ENCODE data around the gene FARP2. TPM values are rescaled to one million over a fixed set of nuclear protein-coding genes. Genes with fewer than 3 reads are reported as not detected.

The FARP2 gene
- total and polyA plus RNA-seq, 5 experiments from 2014 or later = 3.4 to 22.9 (median 5.8) TPM

DNA sequence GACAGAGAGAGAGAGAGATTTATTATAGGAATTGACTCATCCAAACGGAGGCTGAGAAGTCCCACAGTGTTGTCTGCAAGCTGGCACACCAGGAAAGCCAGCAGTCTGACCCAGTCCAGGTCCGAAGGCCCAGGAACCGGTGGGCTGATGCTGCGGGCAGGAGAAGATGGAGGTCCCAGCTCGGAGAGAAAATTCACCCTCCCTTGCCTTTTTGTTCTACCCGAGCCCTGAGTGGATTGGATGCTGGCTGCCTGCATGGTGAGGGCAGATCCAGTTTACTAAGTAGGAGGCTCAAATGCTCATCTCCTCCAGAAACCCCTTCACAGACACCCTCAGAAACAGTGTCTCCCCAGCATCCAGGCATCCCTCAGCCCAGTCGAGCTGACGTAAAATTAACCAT is 174.5 kb downstream of the FARP2 start:
- peaks cover 0 to 2% (median 0%) of the 10 kb centered on the region in 4 donors for H3K4me1 Mint-ChIP-seq
- H3K36me3 Mint-ChIP-seq = peaks cover 0 to 8% (median 0%) of the 10 kb centered on the region in 3 donors
- no peak overlapping the region for H3K4me3 Mint-ChIP-seq
- H3K9me3 Mint-ChIP-seq = peaks cover 0 to 11% (median 5%) of the 10 kb centered on the region in 9 donors
- POLR2A ChIA-PET = no interaction called here
- ATAC-seq (no peak), DNase-seq (no peak)
- peaks cover 0 to 5% (median 0%) of the 10 kb centered on the region in 5 donors for H3K27me3 Mint-ChIP-seq
- H3K27ac Mint-ChIP-seq = no peak overlapping the region

DNA sequence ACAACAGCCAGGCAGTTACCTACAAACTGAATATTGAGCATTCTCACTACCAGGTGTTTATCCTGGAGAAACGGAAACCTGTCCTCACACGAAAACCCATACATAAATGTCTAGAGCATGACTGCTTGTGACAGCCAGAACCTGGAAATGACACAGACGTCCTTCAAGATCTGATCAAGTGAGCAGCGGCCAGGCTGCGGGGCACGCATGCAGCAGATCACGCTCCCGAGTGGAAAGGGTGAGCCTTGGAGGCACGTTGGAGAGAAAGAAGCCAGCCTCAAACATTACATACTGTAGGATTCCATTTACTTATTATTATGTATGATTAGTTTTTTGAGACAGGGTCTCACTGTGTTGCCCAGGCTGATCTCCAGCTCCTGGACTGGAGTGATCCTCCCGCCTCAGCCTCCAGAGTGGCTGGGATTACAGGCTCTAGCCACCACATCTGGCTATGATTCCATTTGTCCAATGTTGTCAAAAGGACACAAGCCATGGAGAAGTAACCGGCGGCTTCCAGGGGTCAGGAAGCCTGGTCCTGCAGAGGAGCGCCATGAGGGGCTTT is 175.2 kb downstream of the FARP2 start:
- DNase-seq = no peak
- Mint-ChIP-seq H3K4me3 (no peak overlapping the region), H3K36me3 (peaks cover 0 to 3% (median 0%) of the 10 kb centered on the region in 3 donors), H3K4me1 (peaks cover 0 to 2% (median 0%) of the 10 kb centered on the region in 4 donors), H3K27ac (no peak overlapping the region), H3K27me3 (peaks cover 0 to 5% (median 0%) of the 10 kb centered on the region in 5 donors), H3K9me3 (peaks cover 0 to 4% (median 2%) of the 10 kb centered on the region in 9 donors)
- no peak for ATAC-seq
- POLR2A ChIA-PET = no interaction called here

DNA sequence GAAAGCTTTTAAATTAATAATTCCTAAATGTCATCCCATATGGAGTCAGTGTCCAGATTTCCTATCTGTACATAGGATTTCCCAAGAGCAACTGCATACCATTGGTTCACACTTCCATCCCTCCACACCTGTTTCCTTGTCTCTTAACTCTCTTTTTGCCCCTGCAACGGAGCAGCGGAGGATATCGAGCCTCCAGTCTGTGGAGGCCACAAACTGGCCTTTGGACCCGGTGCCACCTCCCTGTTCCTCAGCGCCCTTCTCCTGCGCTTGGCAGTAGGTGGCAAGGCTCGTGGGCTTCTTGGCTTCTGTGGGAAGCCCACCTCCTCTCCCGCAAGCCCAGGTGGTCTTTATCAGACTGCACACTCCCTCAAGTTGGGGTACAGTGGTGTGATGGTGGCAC is 176.1 kb downstream of the FARP2 start:
- no peaks in the 10 kb centered on the region for H3K36me3 Mint-ChIP-seq
- POLR2A ChIA-PET = no interaction called here
- H3K4me1 Mint-ChIP-seq = peaks cover 0 to 2% (median 0%) of the 10 kb centered on the region in 4 donors
- H3K4me3 Mint-ChIP-seq = no peak overlapping the region
- peaks cover 0 to 6% (median 1%) of the 10 kb centered on the region in 5 donors for H3K27me3 Mint-ChIP-seq
- DNase-seq (no peak), ATAC-seq (no peak)
- no peaks in the 10 kb centered on the region for H3K9me3 Mint-ChIP-seq
- H3K27ac Mint-ChIP-seq = peak overlapping the region in 1 of 10 donors; percentile 53

DNA sequence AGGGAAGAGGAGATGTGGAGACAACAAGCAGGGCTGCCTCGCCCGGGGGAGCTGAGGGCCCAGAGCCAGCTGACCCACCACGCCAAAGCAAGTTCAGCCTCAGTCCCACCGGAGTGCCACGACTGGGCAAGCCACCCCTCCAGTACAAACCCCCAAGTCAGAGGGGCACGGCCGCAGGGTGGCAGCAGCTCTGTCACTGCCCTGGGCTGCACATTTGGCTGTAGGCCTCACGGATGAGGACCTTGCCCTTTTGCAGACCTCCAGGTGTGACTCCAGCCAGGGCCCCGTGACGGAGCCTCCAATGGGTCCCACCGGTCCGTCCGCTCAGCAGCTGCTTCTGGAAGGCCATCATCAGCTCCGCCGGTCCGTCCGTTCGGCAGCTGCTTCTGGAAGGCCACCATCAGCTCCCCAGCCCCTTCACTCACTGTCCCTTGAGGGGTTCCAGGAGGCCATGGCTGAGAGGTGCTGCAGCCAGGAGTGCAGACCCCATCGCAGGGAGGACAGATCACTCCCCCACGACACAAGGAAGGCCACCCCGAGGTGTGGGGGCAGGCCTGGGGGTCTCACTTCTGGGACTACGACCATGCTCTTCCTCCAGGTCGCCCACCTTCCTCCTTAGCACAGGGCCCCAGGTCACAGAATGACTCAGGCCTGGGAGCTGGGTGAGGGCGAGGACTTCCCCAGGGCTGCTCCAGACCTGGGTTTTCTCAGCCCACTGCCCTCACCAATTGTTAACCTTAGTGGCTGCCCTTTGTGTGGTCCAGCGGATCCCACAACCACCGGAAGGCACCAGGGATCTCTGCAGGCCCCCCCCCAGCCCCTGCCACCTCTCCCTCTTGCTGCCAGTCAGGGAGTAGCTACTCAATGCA is 176.9 kb downstream of the FARP2 start:
- Mint-ChIP-seq H3K9me3 (no peaks in the 10 kb centered on the region), H3K27ac (no peak overlapping the region), H3K27me3 (peaks cover 0 to 6% (median 4%) of the 10 kb centered on the region in 5 donors), H3K4me1 (peaks cover 0 to 2% (median 0%) of the 10 kb centered on the region in 4 donors), H3K4me3 (no peak overlapping the region), H3K36me3 (no peaks in the 10 kb centered on the region)
- no peak for ATAC-seq
- DNase-seq = no peak
- POLR2A ChIA-PET = no interaction called here

DNA sequence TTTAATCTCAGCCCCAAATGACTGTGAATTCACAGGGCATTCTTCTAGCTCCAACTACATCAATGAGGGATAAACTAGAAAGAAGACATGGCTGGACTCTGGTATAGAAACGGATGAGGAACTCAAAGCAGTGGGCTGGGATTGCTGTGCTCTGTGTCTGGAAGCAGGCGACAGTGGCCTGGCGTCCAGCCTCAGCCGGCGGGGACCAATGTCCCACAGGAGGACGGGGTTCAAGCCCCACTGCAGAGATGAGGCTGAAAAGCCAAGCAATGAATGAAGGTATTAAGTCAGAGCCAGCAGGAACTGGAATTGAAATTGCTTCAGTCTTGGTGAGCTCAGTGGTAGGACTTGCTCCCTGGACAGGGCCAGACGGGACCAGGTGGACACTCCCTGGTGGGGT is 178.2 kb downstream of the FARP2 start:
- Mint-ChIP-seq H3K4me1 (peaks cover 0 to 2% (median 0%) of the 10 kb centered on the region in 4 donors), H3K36me3 (no peaks in the 10 kb centered on the region), H3K4me3 (no peak overlapping the region), H3K9me3 (no peaks in the 10 kb centered on the region), H3K27ac (peak overlapping the region in 3 of 10 donors; percentile 8 to 86 (median 73)), H3K27me3 (peaks cover 5 to 16% (median 10%) of the 10 kb centered on the region in 5 donors)
- DNase-seq = no peak
- ATAC-seq = no peak
- POLR2A ChIA-PET = no interaction called here

DNA sequence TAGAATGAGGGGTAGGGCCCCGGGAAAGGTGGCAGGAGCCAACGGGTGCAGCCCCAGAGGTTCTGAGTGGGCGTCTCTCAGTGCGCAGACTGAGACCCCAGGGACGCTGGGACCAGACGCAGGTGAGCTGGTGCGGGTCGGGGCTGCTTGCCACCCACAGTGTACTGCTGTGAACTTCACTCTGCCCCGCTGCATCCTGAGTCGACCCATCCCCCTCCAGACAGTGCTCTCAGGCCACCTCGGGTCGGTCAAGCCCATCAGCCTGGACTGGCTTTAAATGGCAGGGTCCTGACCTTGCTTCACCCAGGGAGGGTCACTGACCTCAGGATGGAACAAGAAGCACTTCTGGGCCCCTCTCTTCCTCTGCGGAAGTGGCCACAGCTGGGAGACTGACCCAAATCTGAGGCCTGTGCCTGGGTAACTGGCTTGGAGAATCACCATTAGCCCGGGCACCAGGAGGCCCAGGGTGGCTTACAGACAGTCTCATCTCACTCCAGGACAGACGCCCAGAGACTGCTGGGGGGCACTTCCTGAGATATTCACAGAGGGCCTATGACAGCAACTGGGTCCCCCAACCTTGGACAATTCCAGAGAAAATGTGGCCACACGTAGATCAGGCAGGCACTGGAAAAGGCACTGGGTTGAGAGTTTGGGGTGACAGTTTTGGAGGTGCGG is 178.8 kb downstream of the FARP2 start:
- peaks cover 0 to 2% (median 0%) of the 10 kb centered on the region in 4 donors for H3K4me1 Mint-ChIP-seq
- H3K27me3 Mint-ChIP-seq = peaks cover 5 to 20% (median 10%) of the 10 kb centered on the region in 5 donors
- peak overlapping the region in 2 of 10 donors; percentile 8 to 86 for H3K27ac Mint-ChIP-seq
- H3K36me3 Mint-ChIP-seq = no peaks in the 10 kb centered on the region
- ATAC-seq = no peak
- H3K4me3 Mint-ChIP-seq = no peak overlapping the region
- POLR2A ChIA-PET = no interaction called here
- no peaks in the 10 kb centered on the region for H3K9me3 Mint-ChIP-seq
- no peak for DNase-seq

DNA sequence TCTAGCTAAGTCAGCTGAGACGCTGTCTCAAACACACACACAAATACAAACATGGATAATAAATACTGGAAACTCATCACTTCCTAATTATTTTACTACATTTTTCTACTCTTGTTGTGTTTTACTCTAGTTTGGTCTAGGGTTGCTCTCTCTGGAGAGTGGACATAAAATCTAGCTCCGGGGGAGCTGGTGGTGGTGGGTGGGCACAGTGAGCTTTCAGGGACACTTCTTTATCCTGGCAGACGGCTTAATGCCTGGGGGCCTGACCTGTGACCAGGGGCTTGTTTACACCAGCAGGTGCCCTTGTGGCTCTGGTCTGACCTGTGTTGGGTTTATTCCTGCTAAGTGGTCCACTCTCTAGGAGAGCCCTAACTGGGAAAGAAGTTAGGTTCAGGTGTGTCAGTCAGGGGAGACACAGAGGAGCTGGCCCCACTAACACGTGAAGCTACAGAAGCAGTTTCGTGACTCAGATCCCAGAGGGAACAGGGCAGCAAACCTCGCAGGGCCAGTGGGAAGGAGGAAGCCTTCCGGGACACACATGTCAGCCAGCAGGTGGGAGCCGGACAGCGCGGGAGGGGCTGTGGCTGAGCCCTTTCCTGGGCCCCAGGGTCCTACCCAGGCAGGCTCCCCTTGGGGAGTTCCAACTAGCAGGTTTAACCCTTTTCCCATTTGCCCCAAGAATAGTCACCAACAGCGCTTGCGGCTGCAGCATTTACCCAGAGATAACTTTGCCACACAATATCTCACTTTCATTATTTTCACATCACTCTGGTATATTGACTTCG is 180.0 kb downstream of the FARP2 start:
- no peak for DNase-seq
- POLR2A ChIA-PET = no interaction called here
- Mint-ChIP-seq H3K27me3 (peaks cover 8 to 22% (median 11%) of the 10 kb centered on the region in 5 donors), H3K27ac (no peak overlapping the region), H3K9me3 (no peaks in the 10 kb centered on the region), H3K36me3 (no peaks in the 10 kb centered on the region), H3K4me1 (peaks cover 0 to 5% (median 3%) of the 10 kb centered on the region in 4 donors), H3K4me3 (no peak overlapping the region)
- no peak for ATAC-seq

DNA sequence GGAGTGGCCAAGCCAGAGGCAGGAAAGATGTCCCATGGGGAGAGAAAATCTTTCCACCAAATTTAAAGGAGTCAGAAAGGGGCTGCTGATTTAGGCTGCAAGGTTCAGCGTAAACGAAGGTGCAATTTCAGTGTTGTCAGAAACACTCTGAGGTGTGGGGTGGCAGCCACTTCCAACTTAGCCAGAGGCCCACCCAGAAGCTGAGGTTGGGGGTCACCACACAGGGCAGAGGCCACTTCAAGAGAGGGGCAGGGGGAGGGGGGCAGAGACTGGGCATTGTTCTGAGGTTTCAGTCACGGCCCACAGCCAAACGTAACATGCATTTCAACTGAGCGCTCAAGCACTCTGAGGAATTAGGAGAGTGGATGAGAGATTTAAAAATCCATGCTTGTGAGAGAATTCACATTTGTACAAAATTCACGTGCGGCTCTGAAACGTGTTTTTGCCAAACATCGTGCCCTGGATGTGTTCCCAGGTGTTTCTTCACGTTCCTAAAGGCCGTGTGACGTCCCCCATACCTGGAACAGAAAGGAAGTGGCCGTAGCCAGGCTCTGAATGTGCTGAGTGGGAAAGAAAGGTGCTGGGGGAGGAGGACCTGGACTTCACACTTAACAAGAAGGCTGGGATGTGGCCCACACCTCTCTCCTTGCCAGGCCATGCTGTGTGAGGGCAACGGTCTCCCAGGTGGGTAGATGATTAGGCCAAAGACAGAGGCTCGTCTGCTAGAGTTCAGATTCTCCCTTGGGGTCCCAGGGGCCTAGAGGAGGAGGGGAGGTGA is 182.9 kb downstream of the FARP2 start:
- ATAC-seq = no peak
- no peaks in the 10 kb centered on the region for H3K9me3 Mint-ChIP-seq
- H3K27ac Mint-ChIP-seq = no peak overlapping the region
- no peak overlapping the region for H3K4me3 Mint-ChIP-seq
- DNase-seq = peak in 1 of 10 donors; percentile 34
- peaks cover 8 to 39% (median 20%) of the 10 kb centered on the region in 5 donors for H3K27me3 Mint-ChIP-seq
- POLR2A ChIA-PET = no interaction called here
- no peaks in the 10 kb centered on the region for H3K36me3 Mint-ChIP-seq
- peaks cover 0 to 6% (median 2%) of the 10 kb centered on the region in 4 donors for H3K4me1 Mint-ChIP-seq

DNA sequence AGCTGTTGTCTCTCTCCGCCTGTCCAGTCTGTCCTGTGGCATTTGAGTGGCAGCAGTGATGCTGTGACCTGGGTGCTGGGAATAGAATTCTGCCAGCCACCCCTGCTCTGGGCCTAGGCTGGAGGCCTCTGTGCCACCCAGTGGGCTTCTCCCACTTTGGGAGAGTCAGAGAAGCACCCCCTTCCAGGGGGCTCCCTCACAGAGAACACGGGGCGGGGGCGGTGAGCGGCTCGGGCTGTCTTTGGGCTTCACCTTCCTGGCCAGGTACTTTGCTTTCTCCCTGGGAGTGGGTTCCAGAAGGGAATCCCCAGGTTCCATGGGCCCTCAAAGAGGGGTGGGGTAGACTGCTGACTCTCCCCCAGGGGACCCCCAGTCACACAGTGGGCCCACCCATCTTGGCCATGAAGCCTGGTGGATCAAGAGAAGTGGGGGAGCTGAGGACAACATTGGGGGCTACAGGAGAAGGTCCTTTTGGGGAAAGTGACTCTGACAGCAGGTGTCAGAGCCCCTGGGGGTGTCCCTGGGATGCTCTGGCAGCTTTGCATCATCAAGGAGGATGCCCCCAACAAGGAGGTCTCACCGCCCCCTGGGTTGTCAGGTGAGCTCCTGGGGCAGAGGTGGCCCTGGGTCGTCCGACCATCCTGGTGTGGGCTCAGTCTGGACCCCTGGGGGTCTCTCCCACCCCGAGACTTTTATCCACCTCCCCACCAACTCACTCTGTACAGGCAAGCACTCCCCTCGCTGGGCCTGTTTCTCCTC is 183.7 kb downstream of the FARP2 start:
- ATAC-seq (no peak), DNase-seq (peak in 1 of 10 donors; percentile 45)
- Mint-ChIP-seq H3K4me3 (no peak overlapping the region), H3K27me3 (peaks cover 8 to 39% (median 23%) of the 10 kb centered on the region in 5 donors), H3K27ac (no peak overlapping the region), H3K36me3 (no peaks in the 10 kb centered on the region), H3K9me3 (no peaks in the 10 kb centered on the region), H3K4me1 (peaks cover 0 to 6% (median 2%) of the 10 kb centered on the region in 4 donors)
- POLR2A ChIA-PET = no interaction called here

DNA sequence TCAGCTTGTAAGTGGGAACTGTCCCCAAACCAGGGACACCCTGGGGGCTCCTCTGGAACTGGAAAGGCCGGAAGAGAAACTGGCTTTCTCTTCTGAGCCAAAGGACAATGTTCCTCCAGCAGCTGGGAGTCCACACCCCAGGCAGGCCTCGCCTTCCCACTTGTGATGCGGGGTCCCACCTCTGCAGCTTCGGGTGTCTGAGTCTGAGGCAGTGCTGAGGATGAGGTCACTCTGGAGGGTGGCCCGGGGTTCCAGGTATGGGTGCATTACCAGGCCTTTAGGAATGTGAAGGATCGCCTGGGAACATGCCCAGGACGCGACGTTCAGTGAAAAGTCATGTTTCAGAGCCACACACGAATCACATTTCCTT is 184.3 kb downstream of the FARP2 start:
- DNase-seq (peak in 1 of 10 donors; percentile 55), ATAC-seq (no peak)
- no peaks in the 10 kb centered on the region for H3K9me3 Mint-ChIP-seq
- H3K4me3 Mint-ChIP-seq = peak overlapping the region; percentile 20 to 77 (median 69)
- no peak overlapping the region for H3K27ac Mint-ChIP-seq
- no peaks in the 10 kb centered on the region for H3K36me3 Mint-ChIP-seq
- POLR2A ChIA-PET = no interaction called here
- H3K27me3 Mint-ChIP-seq = peaks cover 8 to 39% (median 23%) of the 10 kb centered on the region in 5 donors
- peaks cover 0 to 6% (median 2%) of the 10 kb centered on the region in 4 donors for H3K4me1 Mint-ChIP-seq
